Measurements from ENCODE around the gene BTN3A1. TPM values are rescaled to one million over a fixed set of nuclear protein-coding genes. Genes with fewer than 3 reads are reported as not detected.

BTN3A1 gene
- total RNA-seq, 1 experiment from 2014 or later: 9.0 TPM

DNA sequence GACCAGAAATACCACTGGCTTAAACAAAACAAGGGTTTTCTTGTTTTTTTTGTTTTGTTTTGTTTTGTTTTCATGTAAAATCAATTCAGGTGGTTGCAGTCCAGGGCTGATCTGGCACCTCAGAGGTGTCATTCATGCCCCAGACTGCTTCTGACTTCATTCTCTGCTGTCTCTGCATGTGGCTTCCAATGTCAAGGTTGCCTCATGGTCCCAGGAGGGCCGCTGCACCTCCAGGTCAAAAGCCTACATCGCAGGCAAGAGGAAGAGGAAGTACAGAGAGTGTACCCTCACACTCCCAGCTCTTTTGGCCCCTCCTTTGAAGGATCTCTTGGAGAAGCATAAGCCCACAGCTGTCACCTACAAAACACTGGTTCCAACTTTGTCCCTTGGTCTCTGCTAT is 1.4 kb upstream of the BTN3A1 start (continued):
- no peak for TF ChIP-seq SRF (IDR thresholded peaks at IDR 0.05; ENCODE audit: low read depth)
- TF ChIP-seq JUND (IDR thresholded peaks at IDR 0.05): no peak
- TF ChIP-seq TCF7L2 (IDR thresholded peaks at IDR 0.05; ENCODE audit: borderline replicate concordance, extremely low read depth, insufficient read depth, insufficient read length): no peak
- no peak for TF ChIP-seq EZH2 (IDR thresholded peaks at IDR 0.05)
- no peak for TF ChIP-seq CEBPB (IDR thresholded peaks at IDR 0.05; ENCODE audit: low read depth)
- TF ChIP-seq, protein P1, sequence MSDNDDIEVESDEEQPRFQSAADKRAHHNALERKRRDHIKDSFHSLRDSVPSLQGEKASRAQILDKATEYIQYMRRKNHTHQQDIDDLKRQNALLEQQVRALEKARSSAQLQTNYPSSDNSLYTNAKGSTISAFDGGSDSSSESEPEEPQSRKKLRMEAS (IDR thresholded peaks at IDR 0.05): no peak
- TF ChIP-seq POLR2A (IDR thresholded peaks at IDR 0.05; ENCODE audit: borderline replicate concordance, extremely low read depth, insufficient read depth, insufficient read length): no peak

DNA sequence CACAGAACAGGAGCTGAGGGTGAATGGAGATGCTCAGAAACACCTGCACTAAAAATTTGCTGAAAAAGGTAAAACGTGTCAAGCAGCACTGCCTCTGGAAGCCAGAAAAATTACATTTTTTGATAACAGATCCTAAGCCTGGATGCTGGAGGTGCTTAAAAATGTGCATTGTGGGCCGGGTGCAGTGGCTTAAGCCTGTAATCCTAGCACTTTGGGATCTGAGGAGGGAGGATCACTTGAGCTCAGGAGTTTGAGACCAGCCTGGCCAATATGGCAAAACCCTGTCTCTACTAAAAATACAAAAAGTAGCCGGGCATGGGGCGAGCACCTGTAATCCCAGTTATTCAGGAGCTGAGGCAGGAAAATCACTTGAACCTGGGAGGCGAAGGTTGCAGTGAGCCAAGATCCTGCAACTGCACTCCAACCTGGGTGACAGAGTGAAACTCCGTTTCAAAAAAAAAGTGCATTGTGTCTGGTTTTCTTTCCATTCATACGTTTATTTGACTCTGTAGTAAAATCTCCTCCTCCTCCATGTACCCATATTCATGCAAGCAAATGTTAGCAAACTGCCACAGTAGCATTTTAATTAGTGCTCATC is 587 bp upstream of the BTN3A1 start:
- no peaks in the 10 kb centered on the region for H4K20me1 ChIP-seq (ENCODE audit: insufficient read depth)
- no peak overlapping the region for H3K27ac ChIP-seq (ENCODE audit: low read depth, low read length)
- no TSS peak for BruUV-seq (replicated peaks)
- H3K9me2 ChIP-seq (ENCODE audit: insufficient read depth): no peaks in the 10 kb centered on the region
- peak overlapping the region; percentile 70 for H3K9ac ChIP-seq (ENCODE audit: low read length)
- no peaks in the 10 kb centered on the region for H3K36me3 ChIP-seq (ENCODE audit: control insufficient read depth in 1 of 2, insufficient read depth in 2 of 2, low read length in 2 of 2)
- ATAC-seq (peak; percentile 16), DNase-seq (ENCODE audit: low read depth, low spot score) (no peak)
- ChIA-PET CTCF (no interaction called here), POLR2A (no interaction called here), RAD21 (ENCODE audit: low non-redundant PET in 1 of 2, low total read pairs in 2 of 2, uncharacterized antibody in 2 of 2, unreplicated experiment in 2 of 2) (no interaction called here)
- H2AFZ ChIP-seq (ENCODE audit: low read depth, low read length, poor library complexity, severe bottlenecking): peak overlapping the region; percentile 90
- no peaks in the 10 kb centered on the region for H3K27me3 ChIP-seq (ENCODE audit: insufficient read depth, low read length)
- no peaks in the 10 kb centered on the region for H3K79me2 ChIP-seq (ENCODE audit: insufficient read depth, low read length)
- peaks cover 6 to 10% of the 10 kb centered on the region in 2 experiments; a peak in 2 of 4 replicates for H3K4me1 ChIP-seq (ENCODE audit: control insufficient read depth in 1 of 2, insufficient read depth in 2 of 2, low read length in 2 of 2)
- intact Hi-C loops (cut with micrococcal nuclease): no loop called here
- H3K4me3 ChIP-seq (replicated peaks in 1 of 2; ENCODE audit: low read depth in 1 of 2, low read length in 2 of 2): peak overlapping the region; percentile 53 to 68; a peak in 3 of 4 replicates
- H3K9me3 ChIP-seq (ENCODE audit: control insufficient read depth in 1 of 2, insufficient read depth in 1 of 2, low read depth in 1 of 2, low read length in 2 of 2): no peaks in the 10 kb centered on the region
- peak overlapping the region; percentile 86 for H3K4me2 ChIP-seq (ENCODE audit: low read length)
- TF ChIP-seq ELF1 (IDR thresholded peaks at IDR 0.05; ENCODE audit: borderline replicate concordance, low read depth) (no peak), CBX3 (IDR thresholded peaks at IDR 0.05; ENCODE audit: low read depth) (no peak), EZH2phosphoT487 (IDR thresholded peaks at IDR 0.05; ENCODE audit: borderline replicate concordance) (no peak), YY1 (IDR thresholded peaks at IDR 0.05; ENCODE audit: extremely low read depth, insufficient replicate concordance, low read depth, low read length) (no peak), TCF7L2 (IDR thresholded peaks at IDR 0.05; ENCODE audit: borderline replicate concordance, extremely low read depth, insufficient read depth, insufficient read length) (no peak), ZNF274 (IDR thresholded peaks at IDR 0.05; ENCODE audit: low read depth, low read length) (no peak), EGR1 (IDR thresholded peaks at IDR 0.05; ENCODE audit: low read depth) (no peak), EZH2 (IDR thresholded peaks at IDR 0.05) (no peak), SP1 (IDR thresholded peaks at IDR 0.05; ENCODE audit: low read depth) (no peak), CEBPB (IDR thresholded peaks at IDR 0.05; ENCODE audit: low read depth) (no peak)
- TF ChIP-seq, protein P2, sequence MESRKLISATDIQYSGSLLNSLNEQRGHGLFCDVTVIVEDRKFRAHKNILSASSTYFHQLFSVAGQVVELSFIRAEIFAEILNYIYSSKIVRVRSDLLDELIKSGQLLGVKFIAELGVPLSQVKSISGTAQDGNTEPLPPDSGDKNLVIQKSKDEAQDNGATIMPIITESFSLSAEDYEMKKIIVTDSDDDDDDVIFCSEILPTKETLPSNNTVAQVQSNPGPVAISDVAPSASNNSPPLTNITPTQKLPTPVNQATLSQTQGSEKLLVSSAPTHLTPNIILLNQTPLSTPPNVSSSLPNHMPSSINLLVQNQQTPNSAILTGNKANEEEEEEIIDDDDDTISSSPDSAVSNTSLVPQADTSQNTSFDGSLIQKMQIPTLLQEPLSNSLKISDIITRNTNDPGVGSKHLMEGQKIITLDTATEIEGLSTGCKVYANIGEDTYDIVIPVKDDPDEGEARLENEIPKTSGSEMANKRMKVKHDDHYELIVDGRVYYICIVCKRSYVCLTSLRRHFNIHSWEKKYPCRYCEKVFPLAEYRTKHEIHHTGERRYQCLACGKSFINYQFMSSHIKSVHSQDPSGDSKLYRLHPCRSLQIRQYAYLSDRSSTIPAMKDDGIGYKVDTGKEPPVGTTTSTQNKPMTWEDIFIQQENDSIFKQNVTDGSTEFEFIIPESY (IDR thresholded peaks at IDR 0.05; ENCODE audit: extremely low read depth, insufficient replicate concordance, low read length): no peak
